Activated CD4-positive, alpha-beta T cell treated with anti-CD3 and anti-CD28 coated beads, Interleukin-2, amount 10 ng/mL, durations not matched to agents 24 days and 14 days (primary cell): ENCODE results near the gene CHKB. TPM values are rescaled to one million over a fixed set of nuclear protein-coding genes. Genes with fewer than 3 reads are reported as not detected.

Source experiments
- DNase-seq: peaks from one replicate; pipeline ENCODE4 v3.0.0; 2022
- H3K27ac Mint-ChIP-seq: one replicate; pipeline ENCODE4 v1.8.0; 2022; ENCODE audit warnings: mild to moderate bottlenecking, mixed read lengths
- H3K27me3 Mint-ChIP-seq: one replicate; pipeline ENCODE4 v1.8.0; 2022; ENCODE audit warnings: mixed read lengths
- H3K36me3 Mint-ChIP-seq: one replicate; pipeline ENCODE4 v1.8.0; 2022; ENCODE audit warnings: low read depth, mild to moderate bottlenecking, mixed read lengths
- H3K4me1 Mint-ChIP-seq: one replicate; pipeline ENCODE4 v1.8.0; 2021; ENCODE audit warnings: mixed read lengths
- H3K4me3 Mint-ChIP-seq: one replicate; pipeline ENCODE4 v1.8.0; 2022; ENCODE audit warnings: mild to moderate bottlenecking, moderate library complexity, mixed read lengths
- H3K9me3 Mint-ChIP-seq: one replicate; pipeline ENCODE4 v1.8.0; 2021; ENCODE audit warnings: mixed read lengths
- intact Hi-C: fragments of 100-400 bp; cut with micrococcal nuclease; formaldehyde crosslinking; loops from one replicate; pipeline ENCODE4 v1.15.1; 2023
- total RNA-seq: library from RNA; stranded (reverse); gene quantifications from 2 replicates; pipeline ENCODE4 v1.2.3, GENCODE V29; 2022

Gene CHKB
- total RNA-seq, 1 donor from 2014 or later: 84.7 TPM

- peaks cover 36% of the 10 kb centered on the region for H3K36me3 Mint-ChIP-seq
- DNase-seq: no peak
- peaks cover 5% of the 10 kb centered on the region for H3K27me3 Mint-ChIP-seq
- H3K27ac Mint-ChIP-seq: no peak overlapping the region
- no peaks in the 10 kb centered on the region for H3K9me3 Mint-ChIP-seq
- H3K4me1 Mint-ChIP-seq: peaks cover 3% of the 10 kb centered on the region
- intact Hi-C loops: no loop called here
- no peak overlapping the region for H3K4me3 Mint-ChIP-seq
Observed at GRCh38 chr22:50568626-50569025, 14.0 kb downstream of the CHKB start.

DNA sequence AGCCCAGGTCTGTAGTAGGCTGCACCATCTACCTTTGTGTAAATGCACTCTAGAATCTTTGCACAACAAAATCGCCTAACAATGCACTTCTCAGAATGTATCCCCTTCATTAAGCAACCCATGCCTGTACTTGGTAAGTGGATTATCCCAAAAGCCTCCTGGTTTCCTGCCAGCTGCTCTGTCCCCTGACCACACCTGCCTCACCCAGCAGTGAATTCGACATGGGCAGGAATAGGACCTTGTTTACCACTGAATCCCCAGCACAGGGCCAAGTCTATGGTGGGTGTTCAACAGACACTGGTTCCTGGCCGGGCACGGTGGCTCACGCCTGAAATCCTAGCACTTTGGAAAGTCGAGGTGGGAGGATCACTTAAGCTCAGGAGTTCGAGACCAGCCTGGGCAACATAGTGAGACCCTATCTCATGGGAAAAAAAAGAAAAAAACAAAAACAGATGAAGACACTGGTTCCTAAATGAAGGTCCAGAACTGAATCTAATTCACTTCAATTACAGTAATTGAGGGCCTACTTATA lies 14.9 kb downstream of the CHKB start:
- peaks cover 35% of the 10 kb centered on the region for H3K36me3 Mint-ChIP-seq
- intact Hi-C loops: no loop called here

GRCh38 chr22:50564289-50564688 lies 18.4 kb downstream of the CHKB start:
- H3K4me3 Mint-ChIP-seq: no peak overlapping the region
- peaks cover 12% of the 10 kb centered on the region for H3K36me3 Mint-ChIP-seq
- intact Hi-C loops: no loop called here
- no peaks in the 10 kb centered on the region for H3K9me3 Mint-ChIP-seq
- H3K27me3 Mint-ChIP-seq: peaks cover 14% of the 10 kb centered on the region
- DNase-seq: no peak
- peaks cover 21% of the 10 kb centered on the region for H3K4me1 Mint-ChIP-seq
- no peak overlapping the region for H3K27ac Mint-ChIP-seq

More for the DNA sequence above, 14.9 kb downstream of the CHKB start:
- Mint-ChIP-seq H3K4me3 (no peak overlapping the region), H3K27ac (no peak overlapping the region), H3K4me1 (peaks cover 11% of the 10 kb centered on the region), H3K9me3 (no peaks in the 10 kb centered on the region), H3K27me3 (peaks cover 11% of the 10 kb centered on the region)
- no peak for DNase-seq

DNA sequence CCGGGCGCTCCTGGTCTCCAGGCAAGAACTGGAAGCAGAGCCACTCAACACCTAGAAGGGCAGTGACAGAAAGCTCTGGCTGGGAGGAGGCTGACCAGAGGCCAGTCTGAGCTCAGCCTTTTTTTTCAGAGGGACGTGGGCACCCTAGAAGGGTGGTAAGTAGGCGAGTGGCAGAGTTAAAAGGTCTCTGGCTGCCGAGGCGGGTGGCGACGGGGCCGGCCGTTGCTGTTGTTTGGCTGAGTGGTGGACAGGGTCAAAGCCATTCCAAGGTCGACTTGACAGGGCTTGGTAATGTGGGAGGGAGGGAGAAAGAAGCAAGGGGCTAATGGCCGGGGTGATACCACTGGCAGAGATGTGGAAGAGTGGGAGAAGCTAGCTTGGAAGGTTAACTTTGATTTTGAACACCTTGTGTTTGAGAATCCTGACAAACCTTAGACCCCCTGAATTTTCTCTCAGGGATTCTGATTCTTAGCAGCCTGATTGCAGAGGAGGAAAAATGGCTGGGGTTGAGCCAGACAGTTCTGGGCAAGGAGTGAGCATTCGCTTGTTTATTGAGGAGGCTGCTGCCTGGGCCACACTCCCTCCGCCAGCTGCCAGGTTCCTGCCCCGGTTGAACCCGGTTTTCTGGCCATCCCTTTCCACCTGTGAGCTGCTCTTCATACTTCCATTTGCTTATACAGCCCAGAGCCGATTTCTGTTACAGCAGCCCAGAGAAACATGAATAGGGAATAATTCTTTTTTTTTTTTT lies 19.1 kb downstream of the CHKB start:
- Mint-ChIP-seq H3K9me3 (no peaks in the 10 kb centered on the region), H3K27ac (peak overlapping the region; percentile 85), H3K27me3 (peaks cover 14% of the 10 kb centered on the region), H3K4me1 (peaks cover 21% of the 10 kb centered on the region), H3K4me3 (peak overlapping the region; percentile 94), H3K36me3 (peaks cover 5% of the 10 kb centered on the region)
- no peak for DNase-seq
- intact Hi-C loops: loop anchor here (1.0 to 2.0 kb wide), 4 partner anchors 19 to 37 kb away; partner anchors contain the start of genes CHKB and TYMP

- peak within 1 kb of the TSS; percentile 85 for H3K27ac Mint-ChIP-seq
Observed at GRCh38 chr22:50562523-50563412, 19.9 kb downstream of the CHKB start, which contains the start of gene SYCE3. TSS of gene SYCE3 (minus strand) at chr22:50562919. CDS start at chr22:50556405, 6,514 bp downstream.

DNA sequence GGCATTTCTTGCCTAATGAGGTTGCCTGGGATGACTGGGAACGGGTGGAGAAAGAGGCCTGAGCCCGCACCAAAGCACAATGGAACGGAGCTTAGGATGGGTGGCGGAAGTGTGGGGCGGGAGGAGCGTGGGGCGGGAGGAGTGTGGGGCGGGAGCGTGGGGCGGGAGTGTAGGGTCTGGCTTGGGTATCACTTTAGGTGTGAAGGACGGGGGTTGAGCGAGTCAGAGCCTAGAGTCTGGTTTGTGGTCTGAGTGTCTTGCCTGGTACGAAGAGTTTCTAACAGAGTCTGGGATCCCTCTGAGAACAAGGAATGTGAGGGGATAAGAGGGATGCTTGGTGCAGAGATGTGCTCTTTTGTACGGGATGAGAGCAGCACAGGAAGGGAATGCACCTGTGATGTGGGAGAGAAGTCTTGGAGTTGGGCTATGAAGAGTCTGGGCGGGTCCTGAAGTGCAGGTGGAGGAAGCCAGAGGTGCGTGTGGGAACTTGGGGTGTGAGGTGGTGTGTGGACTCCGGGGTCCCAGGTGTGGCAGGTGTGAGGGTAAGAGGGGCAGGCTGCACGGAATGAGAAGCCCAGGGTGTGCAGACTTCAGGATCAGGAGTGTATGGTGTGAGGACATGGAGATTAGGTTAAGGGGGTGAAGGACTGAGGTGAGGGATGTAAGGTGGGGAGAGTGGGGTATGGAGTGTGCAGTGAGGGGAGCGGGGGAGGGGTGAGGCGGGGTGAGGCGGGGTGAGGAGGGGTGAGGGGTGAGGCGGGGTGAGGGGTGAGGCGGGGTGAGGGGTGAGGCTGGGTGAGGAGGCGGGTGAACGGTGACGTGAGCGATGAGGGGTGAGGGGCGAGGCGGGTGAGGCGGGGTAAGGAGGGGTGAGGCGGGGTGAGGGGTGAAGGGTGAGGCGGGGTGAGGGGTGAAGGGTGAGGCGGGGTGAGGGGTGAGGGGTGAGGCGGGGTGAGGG lies 21.0 kb downstream of the CHKB start:
- H3K9me3 Mint-ChIP-seq: no peaks in the 10 kb centered on the region
- intact Hi-C loops: loop anchor here (2.0 kb wide), 2 partner anchors 23 to 31 kb away; partner anchors contain the start of gene TYMP
- peak overlapping the region; percentile 67 for H3K27ac Mint-ChIP-seq
- peaks cover 21% of the 10 kb centered on the region for H3K4me1 Mint-ChIP-seq
- H3K27me3 Mint-ChIP-seq: peaks cover 14% of the 10 kb centered on the region
- peak overlapping the region; percentile 72 for H3K4me3 Mint-ChIP-seq
- H3K36me3 Mint-ChIP-seq: no peaks in the 10 kb centered on the region
- no peak for DNase-seq

More at GRCh38 chr22:50562523-50563412, 19.9 kb downstream of the CHKB start, which contains the start of gene SYCE3:
- peaks cover 1% of the 10 kb centered on the region for H3K36me3 Mint-ChIP-seq
- H3K4me1 Mint-ChIP-seq: peaks cover 21% of the 10 kb centered on the region
- H3K27me3 Mint-ChIP-seq: peaks cover 14% of the 10 kb centered on the region
- H3K9me3 Mint-ChIP-seq: no peaks in the 10 kb centered on the region
- intact Hi-C loops: loop anchor here (1.0 to 2.0 kb wide), 4 partner anchors 20 to 36 kb away; partner anchors contain the start of genes CHKB and TYMP
- peak within 1 kb of the TSS; percentile 94 for H3K4me3 Mint-ChIP-seq
- DNase-seq: peak; percentile 100

GRCh38 chr22:50560034-50560433 lies 22.6 kb downstream of the CHKB start:
- Mint-ChIP-seq H3K4me3 (no peak overlapping the region), H3K27ac (no peak overlapping the region), H3K9me3 (no peaks in the 10 kb centered on the region), H3K36me3 (no peaks in the 10 kb centered on the region), H3K27me3 (peaks cover 14% of the 10 kb centered on the region), H3K4me1 (peaks cover 21% of the 10 kb centered on the region)
- intact Hi-C loops: no loop called here
- no peak for DNase-seq

DNA sequence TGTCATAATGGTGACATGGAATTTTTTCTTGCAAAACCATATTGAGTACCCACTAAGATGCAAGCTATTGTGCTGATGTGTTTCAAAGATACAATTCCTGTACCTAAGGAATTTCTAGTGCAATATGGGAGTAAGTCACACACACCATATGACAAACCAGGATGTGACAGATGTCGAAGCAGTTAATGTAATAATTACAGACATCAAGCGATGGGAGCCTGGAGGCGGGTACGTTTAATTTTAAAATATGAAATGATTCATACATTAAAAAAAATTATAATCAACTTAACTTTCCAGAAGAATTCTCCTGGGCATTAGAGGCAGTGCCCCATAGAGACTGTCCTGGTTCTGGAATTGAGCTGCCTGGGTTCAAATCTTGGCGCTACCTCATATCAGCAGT lies 25.9 kb downstream of the CHKB start:
- H3K27ac Mint-ChIP-seq: no peak overlapping the region
- no peaks in the 10 kb centered on the region for H3K36me3 Mint-ChIP-seq
- no peak overlapping the region for H3K4me3 Mint-ChIP-seq
- intact Hi-C loops: no loop called here
- peaks cover 2% of the 10 kb centered on the region for H3K27me3 Mint-ChIP-seq
- no peak for DNase-seq
- peaks cover 8% of the 10 kb centered on the region for H3K4me1 Mint-ChIP-seq
- H3K9me3 Mint-ChIP-seq: no peaks in the 10 kb centered on the region

- H3K27ac Mint-ChIP-seq: no peak overlapping the region
- DNase-seq: no peak
- no peak overlapping the region for H3K4me3 Mint-ChIP-seq
- peaks cover 8% of the 10 kb centered on the region for H3K4me1 Mint-ChIP-seq
- no peaks in the 10 kb centered on the region for H3K9me3 Mint-ChIP-seq
- intact Hi-C loops: no loop called here
- H3K36me3 Mint-ChIP-seq: peaks cover 4% of the 10 kb centered on the region
- H3K27me3 Mint-ChIP-seq: no peaks in the 10 kb centered on the region
Observed at GRCh38 chr22:50553310-50553709, 29.3 kb downstream of the CHKB start.

- Mint-ChIP-seq H3K27ac (no peak overlapping the region), H3K36me3 (peaks cover 4% of the 10 kb centered on the region), H3K4me3 (no peak overlapping the region), H3K9me3 (no peaks in the 10 kb centered on the region), H3K4me1 (peaks cover 13% of the 10 kb centered on the region), H3K27me3 (no peaks in the 10 kb centered on the region)
- intact Hi-C loops: no loop called here
- no peak for DNase-seq
Observed at GRCh38 chr22:50551160-50551752, 31.4 kb downstream of the CHKB start.

- Mint-ChIP-seq H3K4me3 (peak overlapping the region; percentile 84), H3K36me3 (peaks cover 4% of the 10 kb centered on the region), H3K4me1 (peaks cover 20% of the 10 kb centered on the region), H3K27ac (peak overlapping the region; percentile 88), H3K27me3 (no peaks in the 10 kb centered on the region), H3K9me3 (no peaks in the 10 kb centered on the region)
- intact Hi-C loops: no loop called here
- no peak for DNase-seq
Observed at GRCh38 chr22:50550395-50550794, 32.3 kb downstream of the CHKB start.

DNA sequence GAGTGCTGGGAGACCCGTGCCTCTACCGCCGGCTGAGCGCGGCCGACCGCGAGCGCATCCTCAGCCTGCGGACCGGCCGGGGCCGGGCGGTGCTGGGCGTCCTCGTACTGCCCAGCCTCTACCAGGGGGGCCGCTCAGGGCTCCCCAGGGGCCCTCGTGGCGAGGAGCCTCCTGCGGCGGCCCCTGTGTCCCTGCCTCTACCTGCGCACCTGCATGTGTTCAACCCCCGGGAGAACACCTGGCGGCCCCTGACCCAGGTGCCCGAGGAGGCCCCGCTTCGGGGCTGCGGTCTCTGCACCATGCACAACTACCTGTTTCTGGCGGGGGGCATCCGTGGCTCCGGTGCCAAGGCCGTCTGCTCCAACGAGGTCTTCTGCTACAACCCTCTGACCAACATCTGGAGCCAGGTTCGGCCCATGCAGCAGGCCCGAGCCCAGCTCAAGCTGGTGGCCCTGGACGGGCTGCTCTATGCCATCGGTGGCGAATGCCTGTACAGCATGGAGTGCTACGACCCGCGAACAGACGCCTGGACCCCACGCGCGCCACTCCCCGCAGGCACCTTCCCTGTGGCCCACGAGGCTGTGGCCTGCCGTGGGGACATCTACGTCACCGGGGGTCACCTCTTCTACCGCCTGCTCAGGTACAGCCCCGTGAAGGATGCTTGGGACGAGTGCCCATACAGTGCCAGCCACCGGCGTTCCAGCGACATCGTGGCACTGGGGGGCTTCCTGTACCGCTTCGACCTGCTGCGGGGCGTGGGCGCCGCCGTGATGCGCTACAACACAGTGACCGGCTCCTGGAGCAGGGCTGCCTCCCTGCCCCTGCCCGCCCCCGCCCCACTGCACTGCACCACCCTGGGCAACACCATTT lies 33.5 kb downstream of the CHKB start:
- Mint-ChIP-seq H3K4me1 (peaks cover 31% of the 10 kb centered on the region), H3K4me3 (peak overlapping the region; percentile 84), H3K27ac (peak overlapping the region; percentile 84), H3K9me3 (no peaks in the 10 kb centered on the region), H3K27me3 (no peaks in the 10 kb centered on the region), H3K36me3 (peaks cover 4% of the 10 kb centered on the region)
- DNase-seq: no peak
- intact Hi-C loops: no loop called here
